Naive B cell (primary cell): ENCODE data around the gene FXYD6. TPM values are rescaled to one million over a fixed set of nuclear protein-coding genes. Genes with fewer than 3 reads are reported as not detected.

ENCODE experiments used
- ATAC-seq, 2 donors: fragments of 150-1000 bp; cut with Tn5 transposase; 2 replicates each; pipeline ENCODE4 v1.10.0; 2021; ENCODE audit warnings: low read depth in 2 of 2, mild to moderate bottlenecking in 2 of 2, moderate library complexity in 2 of 2
- DNase-seq: peaks from one replicate; pipeline ENCODE4 v3.0.0; 2022
- H3K27ac Mint-ChIP-seq, 6 donors: one replicate each; pipeline ENCODE4 v1.8.0; 2020 to 2022; ENCODE audit warnings: mild to moderate bottlenecking in 6 of 6, mixed read lengths in 6 of 6, moderate library complexity in 5 of 6, inconsistent platforms in 2 of 6
- H3K27me3 Mint-ChIP-seq, 3 donors: one replicate each; pipeline ENCODE4 v1.8.0; 2021 to 2022; ENCODE audit warnings: mixed read lengths in 3 of 3, mild to moderate bottlenecking in 1 of 3
- H3K36me3 Mint-ChIP-seq, 2 donors: one replicate each; pipeline ENCODE4 v1.8.0; 2020 to 2022; ENCODE audit warnings: mixed read lengths in 2 of 2, inconsistent platforms in 1 of 2, mild to moderate bottlenecking in 1 of 2
- H3K4me1 Mint-ChIP-seq, 3 donors: one replicate each; pipeline ENCODE4 v1.8.0; 2020 to 2022; ENCODE audit warnings: mixed read lengths in 3 of 3, inconsistent platforms in 1 of 3, mild to moderate bottlenecking in 1 of 3, moderate library complexity in 1 of 3
- H3K4me3 Mint-ChIP-seq, 8 donors: one replicate each; pipeline ENCODE4 v1.8.0; 2020 to 2022; ENCODE audit warnings: mild to moderate bottlenecking in 8 of 8, mixed read lengths in 8 of 8, moderate library complexity in 8 of 8, inconsistent platforms in 2 of 8
- H3K9me3 Mint-ChIP-seq, 7 donors: one replicate each; pipeline ENCODE4 v1.8.0; 2020 to 2022; ENCODE audit warnings: mixed read lengths in 7 of 7, mild to moderate bottlenecking in 5 of 7, inconsistent platforms in 2 of 7, moderate library complexity in 1 of 7
- polyA plus RNA-seq, 6 donors: library from polyadenylated mRNA; unstranded; fragments of 300-500 nt; fragmentation: Illumina TruSeq; gene quantifications; one replicate each; pipeline ENCODE4 v1.2.3, GENCODE V29; 2021; ENCODE audit warnings: low read depth in 6 of 6

Gene FXYD6
- polyA plus RNA-seq, 6 donors from 2014 or later = not detected

DNA sequence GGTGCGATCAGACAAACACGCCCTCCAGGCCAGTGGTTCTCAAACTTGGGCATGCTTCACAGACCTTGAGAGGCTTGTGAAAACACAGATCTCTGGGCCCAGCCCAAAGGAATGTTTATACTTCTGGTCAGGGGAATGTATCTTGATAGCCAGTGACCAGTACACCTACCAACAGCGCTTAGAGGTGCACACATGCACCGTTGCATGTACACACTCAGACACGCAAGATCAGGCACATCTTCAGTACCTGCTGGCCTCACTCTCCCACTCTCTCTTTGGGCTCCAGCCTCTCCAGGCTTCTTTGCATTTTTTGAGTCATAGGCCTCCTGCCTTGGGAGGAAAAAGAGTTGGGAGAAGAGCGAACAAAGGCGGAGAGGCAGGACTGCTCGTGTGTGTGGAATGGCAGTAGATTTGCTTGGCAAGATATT, 11.7 kb upstream of the FXYD6 start:
- H3K4me3 Mint-ChIP-seq = no peak overlapping the region
- H3K9me3 Mint-ChIP-seq = peaks cover 0 to 27% (median 18%) of the 10 kb centered on the region in 7 donors
- H3K4me1 Mint-ChIP-seq = no peaks in the 10 kb centered on the region
- H3K36me3 Mint-ChIP-seq = peaks cover 0 to 8% of the 10 kb centered on the region in 2 donors
- H3K27ac Mint-ChIP-seq = peak overlapping the region in 1 of 6 donors; percentile 44
- ATAC-seq (no peak), DNase-seq (no peak)
- H3K27me3 Mint-ChIP-seq = peaks cover 31 to 60% (median 54%) of the 10 kb centered on the region in 3 donors

GRCh38 chr11:117887431-117888138, 11.1 kb upstream of the FXYD6 start:
- ATAC-seq (no peak), DNase-seq (no peak)
- peak overlapping the region in 1 of 8 donors; percentile 4 for H3K4me3 Mint-ChIP-seq

GRCh38 chr11:117885777-117886176, 9.3 kb upstream of the FXYD6 start:
- Mint-ChIP-seq H3K4me1 (no peaks in the 10 kb centered on the region), H3K4me3 (no peak overlapping the region), H3K27me3 (peaks cover 37 to 60% (median 57%) of the 10 kb centered on the region in 3 donors), H3K9me3 (peaks cover 0 to 15% (median 8%) of the 10 kb centered on the region in 7 donors), H3K27ac (no peak overlapping the region), H3K36me3 (no peaks in the 10 kb centered on the region)
- DNase-seq (no peak), ATAC-seq (no peak)

More at GRCh38 chr11:117887431-117888138, 11.1 kb upstream of the FXYD6 start:
- Mint-ChIP-seq H3K36me3 (peaks cover 0 to 2% of the 10 kb centered on the region in 2 donors), H3K27ac (no peak overlapping the region), H3K4me1 (no peaks in the 10 kb centered on the region), H3K27me3 (peaks cover 29 to 57% (median 49%) of the 10 kb centered on the region in 3 donors), H3K9me3 (peaks cover 0 to 22% (median 13%) of the 10 kb centered on the region in 7 donors)

GRCh38 chr11:117884994-117885393, 8.5 kb upstream of the FXYD6 start:
- Mint-ChIP-seq H3K4me1 (no peaks in the 10 kb centered on the region), H3K27ac (no peak overlapping the region), H3K27me3 (peaks cover 43 to 66% (median 61%) of the 10 kb centered on the region in 3 donors), H3K9me3 (peaks cover 0 to 10% (median 4%) of the 10 kb centered on the region in 7 donors), H3K36me3 (no peaks in the 10 kb centered on the region), H3K4me3 (no peak overlapping the region)
- DNase-seq (no peak), ATAC-seq (no peak)

DNA sequence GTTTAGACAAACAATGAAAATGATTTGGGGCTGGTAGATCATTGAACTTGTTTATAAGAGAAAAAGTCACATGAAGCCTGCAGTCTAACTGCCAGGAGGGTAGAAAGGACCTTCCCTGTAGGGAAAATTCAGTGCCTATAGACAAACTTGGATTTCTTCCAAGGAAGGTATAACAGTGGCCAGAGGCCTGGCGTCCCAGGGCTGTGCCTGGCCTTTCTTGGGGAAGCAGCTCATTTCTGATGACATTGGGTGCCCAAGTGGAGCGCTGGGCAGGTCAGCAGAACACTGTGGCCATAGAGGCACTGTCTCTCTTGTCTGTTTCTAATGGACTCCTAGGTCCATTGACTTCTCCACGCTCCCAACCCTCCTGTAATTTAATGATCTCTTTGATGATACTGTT, 6.6 kb upstream of the FXYD6 start:
- no peak overlapping the region for H3K4me3 Mint-ChIP-seq
- DNase-seq (no peak), ATAC-seq (no peak)
- peaks cover 0 to 6% (median 3%) of the 10 kb centered on the region in 7 donors for H3K9me3 Mint-ChIP-seq
- no peaks in the 10 kb centered on the region for H3K4me1 Mint-ChIP-seq
- peak overlapping the region in 1 of 6 donors; percentile 30 for H3K27ac Mint-ChIP-seq
- peaks cover 49 to 76% (median 64%) of the 10 kb centered on the region in 3 donors for H3K27me3 Mint-ChIP-seq
- peaks cover 0 to 9% of the 10 kb centered on the region in 2 donors for H3K36me3 Mint-ChIP-seq

GRCh38 chr11:117882311-117882905, 6.0 kb upstream of the FXYD6 start:
- peaks cover 0 to 6% (median 4%) of the 10 kb centered on the region in 7 donors for H3K9me3 Mint-ChIP-seq
- H3K4me3 Mint-ChIP-seq = no peak overlapping the region
- DNase-seq = no peak
- no peak overlapping the region for H3K27ac Mint-ChIP-seq
- peaks cover 0 to 9% of the 10 kb centered on the region in 2 donors for H3K36me3 Mint-ChIP-seq
- peaks cover 50 to 77% (median 64%) of the 10 kb centered on the region in 3 donors for H3K27me3 Mint-ChIP-seq
- ATAC-seq = no peak
- peaks cover 0 to 3% (median 0%) of the 10 kb centered on the region in 3 donors for H3K4me1 Mint-ChIP-seq

GRCh38 chr11:117881217-117881616, 4.8 kb upstream of the FXYD6 start:
- H3K4me3 Mint-ChIP-seq = no peak overlapping the region
- ATAC-seq = no peak
- no peak overlapping the region for H3K27ac Mint-ChIP-seq
- peaks cover 0 to 6% (median 4%) of the 10 kb centered on the region in 7 donors for H3K9me3 Mint-ChIP-seq
- no peak for DNase-seq
- peaks cover 58 to 82% (median 69%) of the 10 kb centered on the region in 3 donors for H3K27me3 Mint-ChIP-seq
- peaks cover under 1 to 11% (median 2%) of the 10 kb centered on the region in 3 donors for H3K4me1 Mint-ChIP-seq
- peaks cover 0 to 9% of the 10 kb centered on the region in 2 donors for H3K36me3 Mint-ChIP-seq

DNA sequence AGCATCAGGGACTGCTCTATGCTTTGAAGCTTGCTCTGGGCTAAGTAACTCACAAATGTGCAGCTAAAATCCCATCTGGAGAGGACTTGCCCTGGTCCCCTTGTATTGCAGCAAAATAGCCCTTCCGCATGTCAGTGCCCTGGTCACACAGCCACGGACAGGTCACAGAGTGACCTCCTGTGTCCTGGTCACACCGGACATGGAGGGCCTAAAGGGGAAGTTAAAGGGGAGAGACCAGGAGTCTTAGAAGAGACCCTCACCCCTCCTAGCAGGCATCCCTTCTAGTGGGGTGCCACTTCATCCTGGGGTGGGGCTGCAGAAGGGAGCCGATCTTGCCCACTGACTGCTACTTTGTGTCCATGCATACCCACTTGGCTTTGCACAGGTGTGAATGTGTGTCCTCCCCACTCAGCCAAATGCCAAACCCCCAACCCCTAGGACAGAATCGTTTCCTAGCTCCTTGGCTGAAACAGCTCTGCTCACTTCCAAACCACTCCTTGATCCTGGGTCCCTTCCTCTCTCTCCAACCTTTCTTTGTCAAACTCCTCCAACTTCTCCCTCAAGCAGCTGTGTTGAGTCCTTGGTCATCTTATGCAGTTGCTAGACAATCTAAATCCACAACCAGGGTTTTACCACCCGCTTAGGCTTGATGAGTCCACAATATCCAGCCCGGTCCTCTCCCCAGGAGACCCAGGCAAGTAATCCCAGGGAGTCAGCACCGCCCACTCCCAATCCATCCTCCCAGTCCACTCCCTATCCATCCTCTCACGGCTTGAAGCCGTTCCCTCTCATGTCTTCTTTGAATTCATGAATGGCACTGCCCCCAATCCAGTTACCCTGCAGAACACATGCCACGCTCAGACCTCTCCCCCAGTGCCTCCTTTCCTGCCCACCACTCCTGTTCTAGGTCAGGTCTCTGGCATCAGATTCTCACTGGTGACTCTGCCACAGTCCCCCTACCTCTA, 3.3 kb upstream of the FXYD6 start:
- Mint-ChIP-seq H3K27me3 (peaks cover 68 to 86% (median 77%) of the 10 kb centered on the region in 3 donors), H3K4me3 (no peak overlapping the region)

DNA sequence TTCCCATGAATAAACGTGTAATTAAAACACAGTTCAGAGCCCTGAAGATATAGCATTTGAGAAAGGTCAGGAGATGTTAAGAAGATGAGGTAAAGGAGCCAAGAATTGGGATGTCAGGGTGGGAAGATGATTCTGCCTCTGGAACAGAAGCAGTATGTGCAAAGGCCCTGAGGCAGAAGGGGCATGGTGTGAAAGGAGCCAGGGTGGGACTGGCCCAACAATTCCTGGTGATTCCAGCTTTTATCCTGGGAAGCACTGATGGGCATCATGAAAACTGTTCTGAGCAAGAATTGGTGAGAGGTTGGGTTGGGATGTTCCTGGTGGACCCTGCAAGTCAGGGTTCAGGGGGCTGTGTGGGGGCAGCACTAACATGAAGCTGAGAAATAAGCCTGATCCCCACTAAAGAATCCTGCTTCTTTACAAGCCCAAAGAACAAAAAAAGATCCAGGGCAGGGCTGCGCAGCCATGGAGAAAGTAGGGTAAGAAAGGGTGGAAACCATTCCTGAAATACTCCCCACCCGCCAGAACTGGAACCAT, 2.5 kb upstream of the FXYD6 start:
- peaks cover 0 to 9% of the 10 kb centered on the region in 2 donors for H3K36me3 Mint-ChIP-seq
- ATAC-seq (no peak), DNase-seq (no peak)
- H3K27ac Mint-ChIP-seq = no peak overlapping the region
- H3K27me3 Mint-ChIP-seq = peaks cover 72 to 89% (median 81%) of the 10 kb centered on the region in 3 donors
- H3K4me1 Mint-ChIP-seq = peaks cover 17 to 32% (median 17%) of the 10 kb centered on the region in 3 donors
- peaks cover 0 to 6% (median 4%) of the 10 kb centered on the region in 7 donors for H3K9me3 Mint-ChIP-seq
- no peak overlapping the region for H3K4me3 Mint-ChIP-seq

More for the DNA sequence above, 3.3 kb upstream of the FXYD6 start:
- peaks cover 0 to 9% of the 10 kb centered on the region in 2 donors for H3K36me3 Mint-ChIP-seq
- ATAC-seq = no peak
- no peak overlapping the region for H3K27ac Mint-ChIP-seq
- peaks cover 0 to 6% (median 4%) of the 10 kb centered on the region in 7 donors for H3K9me3 Mint-ChIP-seq
- H3K4me1 Mint-ChIP-seq = peaks cover 11 to 25% (median 16%) of the 10 kb centered on the region in 3 donors
- DNase-seq = no peak

GRCh38 chr11:117878314-117878938, 2.0 kb upstream of the FXYD6 start:
- no peak for ATAC-seq
- Mint-ChIP-seq H3K27ac (no peak overlapping the region), H3K36me3 (peaks cover 0 to 9% of the 10 kb centered on the region in 2 donors), H3K27me3 (peaks cover 77 to 89% (median 87%) of the 10 kb centered on the region in 3 donors), H3K9me3 (peaks cover 0 to 6% (median 4%) of the 10 kb centered on the region in 7 donors), H3K4me3 (peak overlapping the region in 1 of 8 donors; percentile 37), H3K4me1 (peaks cover 17 to 36% (median 21%) of the 10 kb centered on the region in 3 donors)
- DNase-seq = no peak

DNA sequence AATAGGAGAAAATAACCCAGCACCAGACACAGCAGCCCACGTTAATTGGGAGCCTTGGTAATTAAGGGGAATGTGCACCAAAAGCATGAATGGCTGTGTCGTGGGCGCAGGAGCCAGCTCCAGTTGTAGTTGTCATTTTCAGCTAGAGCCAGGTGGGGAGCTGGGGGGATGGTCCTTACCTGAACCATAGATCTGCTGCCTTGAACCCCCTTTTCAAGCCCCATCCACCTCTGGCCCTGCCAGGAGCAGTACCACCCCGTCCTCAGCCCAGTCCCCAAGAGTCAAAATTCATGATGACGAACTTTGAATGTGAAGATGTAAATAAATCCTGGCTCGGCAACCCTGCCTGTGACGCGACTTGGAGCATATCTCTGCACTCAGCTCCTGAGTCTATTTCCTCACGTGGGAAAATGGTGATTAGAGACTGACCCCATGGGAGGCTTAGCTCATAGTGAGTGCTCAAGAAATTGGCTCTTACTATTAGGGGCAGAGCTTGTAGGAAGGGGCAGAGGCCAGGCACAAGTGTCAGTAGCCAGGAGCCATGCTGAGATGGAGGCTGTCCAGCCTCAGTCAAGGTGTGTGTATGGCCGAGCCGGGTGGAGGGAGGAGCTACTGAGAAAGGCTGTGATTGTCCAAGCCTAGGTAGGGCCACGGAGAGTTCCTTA, 794 bp upstream of the FXYD6 start:
- Mint-ChIP-seq H3K27ac (no peak overlapping the region), H3K4me3 (peak overlapping the region in 6 of 8 donors; percentile 48 to 81 (median 71)), H3K9me3 (peaks cover 0 to 6% (median 4%) of the 10 kb centered on the region in 7 donors), H3K36me3 (peaks cover 0 to 9% of the 10 kb centered on the region in 2 donors), H3K27me3 (peaks cover 73 to 94% (median 94%) of the 10 kb centered on the region in 3 donors), H3K4me1 (peaks cover 17 to 38% (median 21%) of the 10 kb centered on the region in 3 donors)
- no peak for ATAC-seq
- no peak for DNase-seq

DNA sequence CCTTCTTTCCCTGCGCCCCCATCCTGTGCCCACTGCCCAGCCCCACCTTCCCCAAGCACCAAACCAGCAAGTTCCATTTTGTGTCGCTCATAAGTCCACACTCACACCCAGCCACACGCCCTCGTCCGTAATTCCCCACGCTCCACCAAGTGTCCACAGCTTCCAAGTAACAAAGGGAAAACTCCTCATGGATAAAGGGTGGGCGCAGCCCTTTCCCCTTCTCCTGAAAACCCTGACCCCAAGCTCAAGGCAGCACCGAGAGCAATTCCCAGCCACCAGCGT, 458 bp downstream of the FXYD6 start:
- Mint-ChIP-seq H3K27ac (peak overlapping the region in 3 of 6 donors; percentile 2 to 48 (median 5)), H3K36me3 (peaks cover 0 to 9% of the 10 kb centered on the region in 2 donors), H3K4me1 (peaks cover 17 to 38% (median 21%) of the 10 kb centered on the region in 3 donors), H3K4me3 (peak overlapping the region; percentile 54 to 87 (median 80)), H3K27me3 (peaks cover 67 to 93% (median 92%) of the 10 kb centered on the region in 3 donors), H3K9me3 (peaks cover 0 to 5% (median 0%) of the 10 kb centered on the region in 7 donors)
- ATAC-seq (peak in 1 of 2 donors; percentile 18), DNase-seq (no peak)
